Measurements from ENCODE around the gene VCL. TPM values are rescaled to one million over a fixed set of nuclear protein-coding genes. Genes with fewer than 3 reads are reported as not detected.

VCL gene
- total RNA-seq, 2 experiments from 2014 or later: 27.8 to 29.2 TPM

DNA sequence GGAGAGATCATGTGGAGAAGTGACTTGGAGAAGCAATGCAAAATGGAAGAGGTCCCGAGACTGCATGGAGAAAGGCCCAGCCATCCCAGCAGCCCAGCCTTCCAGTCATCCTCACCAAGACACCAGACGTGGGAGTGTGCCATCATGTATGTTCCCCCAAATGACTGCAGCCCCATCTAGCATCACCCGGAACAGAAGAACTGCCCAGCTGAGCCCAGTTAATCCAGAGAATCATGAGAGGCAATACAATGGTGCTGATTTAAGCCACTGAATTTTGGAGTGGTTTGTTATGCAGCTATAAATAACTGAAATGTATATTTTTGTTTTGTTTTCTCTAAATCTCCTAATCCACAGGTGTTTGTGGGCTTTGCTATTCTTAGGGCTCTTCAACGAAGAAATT is 22.5 kb upstream of the VCL start:
- ChIA-PET CTCF (interaction anchor here (1.5 to 2.7 kb wide), 3 partner anchors 14 to 35 kb away, joined by 3 to 13 read pairs (median 6); no protein-coding TSS in a partner anchor), POLR2A (no interaction called here)
- Mint-ChIP-seq H3K27ac (no peak overlapping the region), H3K4me1 (ENCODE audit: low read depth) (peaks cover 11% of the 10 kb centered on the region), H3K27me3 (no peaks in the 10 kb centered on the region), H3K36me3 (no peaks in the 10 kb centered on the region), H3K4me3 (no peak overlapping the region), H3K9me3 (peaks cover 8% of the 10 kb centered on the region)
- no peak for DNase-seq
- intact Hi-C loops (cut with micrococcal nuclease): no loop called here

DNA sequence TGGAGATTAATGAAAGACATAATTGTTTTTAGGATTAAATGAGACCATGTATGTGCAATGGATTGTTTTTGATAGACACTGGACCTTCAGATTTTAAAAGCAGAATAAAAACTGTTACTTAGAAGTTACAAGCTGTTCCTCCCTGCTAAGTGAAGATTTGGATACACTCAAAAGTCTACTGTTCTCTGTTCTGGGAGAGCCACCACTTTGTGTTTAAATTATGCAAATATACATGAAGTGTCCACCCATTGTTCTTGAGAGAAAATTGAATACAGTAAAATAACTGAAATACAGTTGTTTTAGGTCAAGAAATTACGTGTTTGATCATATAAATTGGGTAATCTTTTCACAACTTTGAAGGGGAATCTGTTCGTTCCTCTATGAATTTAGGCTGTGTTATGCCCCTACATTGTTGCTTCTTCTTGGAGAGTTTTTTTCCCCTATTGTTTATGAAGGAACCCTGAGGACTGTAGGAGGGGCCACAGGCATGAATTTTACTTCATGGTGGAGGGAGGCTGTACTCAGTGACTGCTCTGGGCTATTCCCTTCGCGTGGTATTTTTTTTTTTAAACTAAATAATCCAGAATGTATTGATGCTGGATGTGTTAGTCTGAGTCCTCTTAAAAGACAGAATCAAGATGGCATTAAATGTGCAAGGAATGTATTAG is 18.6 kb upstream of the VCL start:
- no peaks in the 10 kb centered on the region for H3K27me3 Mint-ChIP-seq
- H3K4me1 Mint-ChIP-seq (ENCODE audit: low read depth): peaks cover 10% of the 10 kb centered on the region
- H3K4me3 Mint-ChIP-seq: no peak overlapping the region
- ChIA-PET CTCF (interaction anchor here (0.6 to 1.0 kb wide), 2 partner anchors 22 to 457 kb away, joined by 3 to 4 read pairs; no protein-coding TSS in a partner anchor), POLR2A (no interaction called here)
- no peak for DNase-seq
- intact Hi-C loops (cut with micrococcal nuclease): no loop called here
- H3K36me3 Mint-ChIP-seq: no peaks in the 10 kb centered on the region
- peaks cover 8% of the 10 kb centered on the region for H3K9me3 Mint-ChIP-seq
- H3K27ac Mint-ChIP-seq: no peak overlapping the region

DNA sequence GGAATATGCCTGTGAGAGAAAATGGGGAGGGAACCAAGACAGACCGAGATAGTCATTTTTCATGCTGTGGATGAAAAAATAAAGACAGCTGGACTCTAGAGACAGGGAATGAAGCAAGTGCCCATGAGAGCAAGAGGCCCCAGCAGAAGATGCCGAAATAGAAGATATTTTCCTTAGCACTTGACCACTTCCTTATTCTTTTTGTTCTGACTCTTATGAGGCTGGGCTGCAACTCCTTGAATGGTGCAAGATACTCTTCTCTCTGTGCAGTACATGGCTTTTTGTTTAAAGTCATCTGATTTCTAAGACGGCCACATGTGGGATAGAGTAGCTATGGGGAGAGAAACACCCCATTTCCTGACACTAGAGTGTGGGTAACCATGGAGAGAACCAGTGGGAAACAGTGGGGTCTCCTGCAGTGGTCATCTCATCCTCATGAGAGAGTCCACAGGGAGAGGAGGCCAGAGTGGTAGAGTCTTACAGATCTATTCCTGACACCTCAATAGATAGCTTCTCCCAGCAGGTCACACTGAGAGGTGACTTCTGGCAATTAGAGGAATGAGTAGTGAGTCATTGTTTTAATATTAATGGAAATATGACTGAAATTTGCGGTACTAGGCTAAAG is 18.0 kb upstream of the VCL start:
- H3K4me3 Mint-ChIP-seq: no peak overlapping the region
- ChIA-PET POLR2A (no interaction called here), CTCF (no interaction called here)
- peaks cover 8% of the 10 kb centered on the region for H3K9me3 Mint-ChIP-seq
- no peaks in the 10 kb centered on the region for H3K36me3 Mint-ChIP-seq
- H3K27me3 Mint-ChIP-seq: no peaks in the 10 kb centered on the region
- H3K4me1 Mint-ChIP-seq (ENCODE audit: low read depth): peaks cover 5% of the 10 kb centered on the region
- H3K27ac Mint-ChIP-seq: no peak overlapping the region
- DNase-seq: no peak
- intact Hi-C loops (cut with micrococcal nuclease): no loop called here

DNA sequence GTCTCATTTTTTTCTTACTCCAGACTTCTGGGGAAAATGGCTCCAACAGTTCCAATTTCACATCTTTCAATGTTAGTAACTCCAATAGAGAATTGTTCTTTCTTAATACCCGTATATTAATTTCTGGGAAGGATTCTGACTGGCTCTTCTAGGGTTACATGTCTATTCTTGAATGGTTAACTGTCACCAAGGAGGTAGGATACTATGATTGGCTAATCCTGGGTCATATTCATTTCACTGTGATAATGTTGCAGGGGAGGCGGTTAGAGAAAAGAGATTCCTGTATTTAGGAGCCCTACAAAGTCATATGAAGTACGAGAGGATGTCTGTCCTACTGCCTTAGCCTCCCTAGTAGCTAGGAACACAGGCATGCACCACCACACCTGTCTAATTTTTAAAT is 16.1 kb upstream of the VCL start:
- Mint-ChIP-seq H3K27ac (no peak overlapping the region), H3K9me3 (no peaks in the 10 kb centered on the region), H3K4me1 (ENCODE audit: low read depth) (peaks cover 5% of the 10 kb centered on the region), H3K4me3 (no peak overlapping the region), H3K27me3 (no peaks in the 10 kb centered on the region), H3K36me3 (no peaks in the 10 kb centered on the region)
- intact Hi-C loops (cut with micrococcal nuclease): no loop called here
- POLR2A ChIA-PET: no interaction called here
- no peak for DNase-seq
- CTCF ChIA-PET: interaction anchor here (0.6 to 1.3 kb wide), 3 partner anchors 57 to 262 kb away, joined by 3 to 4 read pairs (median 3); no protein-coding TSS in a partner anchor

- ChIA-PET POLR2A (no interaction called here), CTCF (interaction anchor here (0.7 to 1.1 kb wide), 3 partner anchors 43 to 261 kb away, joined by 3 read pairs; no protein-coding TSS in a partner anchor)
- Mint-ChIP-seq H3K4me3 (no peak overlapping the region), H3K4me1 (ENCODE audit: low read depth) (peaks cover 5% of the 10 kb centered on the region), H3K27me3 (no peaks in the 10 kb centered on the region), H3K36me3 (no peaks in the 10 kb centered on the region), H3K9me3 (no peaks in the 10 kb centered on the region), H3K27ac (no peak overlapping the region)
- intact Hi-C loops (cut with micrococcal nuclease): no loop called here
- no peak for DNase-seq
These were observed 14.5 kb upstream of the VCL start for GRCh38 chr10:73983096-73984047.

- intact Hi-C loops (cut with micrococcal nuclease): loop anchor here (10.0 kb wide), 2 partner anchors 835 to 1125 kb away; partner anchors contain the start of genes KAT6B and SAMD8
- CTCF ChIA-PET: interaction anchor here (0.8 to 1.7 kb wide), 3 partner anchors 15 to 104 kb away, joined by 3 read pairs; no protein-coding TSS in a partner anchor
- peaks cover 31% of the 10 kb centered on the region for H3K4me1 Mint-ChIP-seq (ENCODE audit: low read depth)
These were observed 8.2 kb upstream of the VCL start for GRCh38 chr10:73989594-73990150.

GRCh38 chr10:73991203-73991883 is 6.6 kb upstream of the VCL start:
- intact Hi-C loops (cut with micrococcal nuclease): loop anchor here (10.0 kb wide), 2 partner anchors 833 to 1123 kb away; partner anchors contain the start of genes KAT6B and SAMD8
- H3K4me1 Mint-ChIP-seq (ENCODE audit: low read depth): peaks cover 31% of the 10 kb centered on the region

More at GRCh38 chr10:73989594-73990150, 8.2 kb upstream of the VCL start:
- no peak overlapping the region for H3K4me3 Mint-ChIP-seq
- no peak overlapping the region for H3K27ac Mint-ChIP-seq
- no peaks in the 10 kb centered on the region for H3K27me3 Mint-ChIP-seq
- POLR2A ChIA-PET: no interaction called here
- DNase-seq: no peak
- H3K36me3 Mint-ChIP-seq: no peaks in the 10 kb centered on the region
- no peaks in the 10 kb centered on the region for H3K9me3 Mint-ChIP-seq

DNA sequence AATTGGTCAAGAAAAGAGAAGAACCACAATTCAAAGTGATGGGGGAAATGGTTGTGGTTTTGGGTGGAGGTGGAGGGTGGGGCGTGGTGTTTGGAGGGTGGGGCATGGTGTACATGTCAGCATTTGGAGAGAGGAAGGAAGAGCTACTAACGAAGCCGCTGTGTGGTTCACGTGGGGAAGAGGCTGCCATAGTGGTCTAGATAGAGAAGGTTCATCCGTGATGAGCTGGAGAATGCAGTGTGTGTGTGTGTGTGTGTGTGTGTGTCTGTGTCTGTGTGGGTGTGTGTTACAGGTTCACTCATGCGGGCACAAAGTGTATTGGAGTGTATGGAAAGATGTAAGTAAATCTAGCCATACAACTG is 6.1 kb upstream of the VCL start:
- intact Hi-C loops (cut with micrococcal nuclease): loop anchor here (2.0 to 10.0 kb wide), 5 partner anchors 29 to 1123 kb away; partner anchors contain the start of genes KAT6B and SAMD8
- DNase-seq: peak; percentile 86
- peak overlapping the region; percentile 55 for H3K27ac Mint-ChIP-seq
- no peaks in the 10 kb centered on the region for H3K9me3 Mint-ChIP-seq
- CTCF ChIA-PET: interaction anchor here (1.0 to 2.4 kb wide), 4 partner anchors 33 to 89 kb away, joined by 3 to 7 read pairs (median 4); no protein-coding TSS in a partner anchor
- H3K4me1 Mint-ChIP-seq (ENCODE audit: low read depth): peaks cover 31% of the 10 kb centered on the region
- POLR2A ChIA-PET: interaction anchor here (0.9 to 1.5 kb wide), 2 partner anchors 35 to 113 kb away, joined by 4 to 5 read pairs; no protein-coding TSS in a partner anchor
- H3K27me3 Mint-ChIP-seq: no peaks in the 10 kb centered on the region
- no peaks in the 10 kb centered on the region for H3K36me3 Mint-ChIP-seq
- peak overlapping the region; percentile 2 for H3K4me3 Mint-ChIP-seq

More at GRCh38 chr10:73991203-73991883, 6.6 kb upstream of the VCL start:
- Mint-ChIP-seq H3K4me3 (peak overlapping the region; percentile 2), H3K27me3 (no peaks in the 10 kb centered on the region), H3K36me3 (no peaks in the 10 kb centered on the region), H3K9me3 (no peaks in the 10 kb centered on the region), H3K27ac (peak overlapping the region; percentile 55)
- POLR2A ChIA-PET: interaction anchor here (0.9 kb wide), 1 partner anchor 112 kb away, joined by 4 read pairs; no protein-coding TSS in a partner anchor
- CTCF ChIA-PET: interaction anchor here (1.0 to 2.4 kb wide), 4 partner anchors 33 to 90 kb away, joined by 3 to 7 read pairs (median 4); no protein-coding TSS in a partner anchor
- DNase-seq: no peak

- POLR2A ChIA-PET: interaction anchor here (0.6 to 1.5 kb wide), 4 partner anchors 28 to 1175 kb away, joined by 3 to 5 read pairs (median 4); no protein-coding TSS in a partner anchor
- H3K4me3 Mint-ChIP-seq: no peak overlapping the region
- peak; percentile 55 for DNase-seq
These were observed 4.8 kb upstream of the VCL start for GRCh38 chr10:73992899-73993788.

DNA sequence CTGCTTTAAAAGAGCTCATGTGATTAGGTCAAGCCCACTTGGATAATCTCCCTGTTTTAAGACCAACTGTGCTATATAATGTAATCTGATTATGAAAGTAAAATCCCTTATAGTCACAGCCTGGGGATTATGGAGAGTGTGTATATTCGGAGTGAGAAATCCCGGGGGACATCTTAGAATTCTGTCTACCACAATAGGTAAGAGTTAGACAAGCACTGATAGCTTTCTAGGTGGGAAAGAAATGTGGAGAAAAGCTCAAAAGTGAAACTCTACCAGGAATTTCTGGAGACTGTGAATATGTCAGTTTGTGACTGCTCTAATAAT is 2.9 kb upstream of the VCL start:
- POLR2A ChIA-PET: interaction anchor here (0.8 kb wide), 1 partner anchor 38 kb away, joined by 3 read pairs; no protein-coding TSS in a partner anchor
- Mint-ChIP-seq H3K36me3 (no peaks in the 10 kb centered on the region), H3K4me3 (no peak overlapping the region), H3K27ac (no peak overlapping the region), H3K9me3 (no peaks in the 10 kb centered on the region), H3K27me3 (no peaks in the 10 kb centered on the region), H3K4me1 (ENCODE audit: low read depth) (peaks cover 44% of the 10 kb centered on the region)
- intact Hi-C loops (cut with micrococcal nuclease): loop anchor here (5.0 to 10.0 kb wide), 4 partner anchors 183 to 1222 kb away; partner anchors contain the start of genes KAT6B, NDST2 and SAMD8
- CTCF ChIA-PET: interaction anchor here (1.3 kb wide), 1 partner anchor 108 kb away, joined by 4 read pairs; no protein-coding TSS in a partner anchor
- DNase-seq: no peak

More at GRCh38 chr10:73992899-73993788, 4.8 kb upstream of the VCL start:
- H3K9me3 Mint-ChIP-seq: no peaks in the 10 kb centered on the region
- H3K4me1 Mint-ChIP-seq (ENCODE audit: low read depth): peaks cover 31% of the 10 kb centered on the region
- no peaks in the 10 kb centered on the region for H3K36me3 Mint-ChIP-seq
- H3K27me3 Mint-ChIP-seq: no peaks in the 10 kb centered on the region
- CTCF ChIA-PET: interaction anchor here (0.7 to 2.4 kb wide), 5 partner anchors 13 to 88 kb away, joined by 3 to 7 read pairs (median 4); no protein-coding TSS in a partner anchor
- intact Hi-C loops (cut with micrococcal nuclease): loop anchor here (2.0 to 10.0 kb wide), 5 partner anchors 28 to 1122 kb away; partner anchors contain the start of genes KAT6B and SAMD8
- H3K27ac Mint-ChIP-seq: peak overlapping the region; percentile 10
